HG02938 (cell line): Measurements from ENCODE around the gene EPM2AIP1.
A peak's percentile ranks its signal among the peaks of the same experiment; 100 is the strongest.
"Not testable (repeated sequence)": the region's sequence is repeated elsewhere in the genome, so short reads cannot be mapped to it uniquely, and the experiment has no call there.

Source experiments
- ATAC-seq: cut with Tn5 transposase; IDR thresholded peaks from one replicate; pipeline ENCODE4 v1.9.1; 2021; ENCODE audit warnings: mild to moderate bottlenecking, moderate library complexity; ENCODE audit not compliant: unreplicated experiment

EPM2AIP1 gene

GRCh38 chr3:36993326-36994283 is 674 bp upstream of the EPM2AIP1 start, which contains the start of gene MLH1:
Gene MLH1 (plus strand): TSS chr3:36993518. CDS start chr3:36993548, 30 bp downstream.
- peak; percentile 94 for ATAC-seq

- no peak for ATAC-seq
Observed at GRCh38 chr3:36991923-36992805, 767 bp downstream of the EPM2AIP1 start.

DNA sequence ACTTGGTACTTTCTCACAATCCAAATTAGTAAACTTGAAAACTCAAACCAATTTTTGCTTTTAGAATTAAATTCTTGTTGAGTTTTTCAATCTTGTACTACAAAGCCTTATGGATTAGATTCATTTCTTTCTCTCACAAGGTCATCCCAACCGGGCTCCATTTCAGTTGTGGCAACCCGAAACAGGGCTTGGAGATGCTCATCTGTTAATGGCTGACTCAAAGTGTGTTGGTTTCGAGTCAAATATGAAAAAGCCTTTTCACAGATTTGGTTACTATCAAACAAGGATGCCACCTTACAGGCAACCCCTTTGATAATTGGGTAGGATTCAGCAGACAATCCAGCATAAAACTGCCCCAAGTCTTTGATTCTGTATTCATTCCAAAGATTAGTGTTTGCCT is 1.8 kb downstream of the EPM2AIP1 start:
- no peak for ATAC-seq

DNA sequence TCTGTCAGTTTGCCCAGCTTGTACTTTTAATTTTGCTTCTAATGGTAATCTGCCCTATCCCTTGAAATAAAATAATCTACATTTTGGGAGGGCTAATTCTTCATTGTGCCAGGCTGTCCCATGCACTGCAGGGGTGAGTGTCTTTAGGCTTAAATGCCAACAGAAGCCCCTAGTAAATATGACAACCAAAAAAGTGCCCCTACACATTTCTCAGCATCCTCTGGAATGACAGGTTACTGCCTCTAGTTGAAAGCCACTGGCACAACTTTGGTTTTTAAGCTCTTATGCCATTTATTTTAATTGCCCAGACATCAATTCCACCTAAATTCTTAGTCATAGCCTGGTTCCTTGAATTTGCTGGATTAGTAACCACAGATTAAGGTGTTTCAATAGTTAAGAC is 3.4 kb downstream of the EPM2AIP1 start:
- ATAC-seq = no peak

GRCh38 chr3:36989005-36989404 is 3.9 kb downstream of the EPM2AIP1 start:
- ATAC-seq = no peak

DNA sequence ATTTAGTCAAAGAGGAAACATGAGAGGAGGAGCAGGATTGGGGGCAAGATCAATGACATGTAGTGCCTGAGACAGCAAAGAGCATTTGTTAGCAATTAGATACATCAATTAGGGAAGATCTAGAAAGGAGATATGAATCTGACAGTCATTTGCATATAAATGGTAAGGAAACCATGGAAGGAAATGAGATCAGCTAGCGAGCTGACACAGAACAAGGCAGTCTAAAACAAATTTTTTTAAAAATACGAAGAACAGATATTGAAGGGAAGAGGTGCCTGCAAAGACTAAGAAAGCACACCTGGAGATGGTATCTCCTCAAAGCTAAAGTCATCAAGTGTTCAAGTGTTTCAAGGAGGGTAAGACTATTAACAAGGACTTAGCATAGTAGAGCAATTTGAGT is 4.6 kb downstream of the EPM2AIP1 start:
- no peak for ATAC-seq

DNA sequence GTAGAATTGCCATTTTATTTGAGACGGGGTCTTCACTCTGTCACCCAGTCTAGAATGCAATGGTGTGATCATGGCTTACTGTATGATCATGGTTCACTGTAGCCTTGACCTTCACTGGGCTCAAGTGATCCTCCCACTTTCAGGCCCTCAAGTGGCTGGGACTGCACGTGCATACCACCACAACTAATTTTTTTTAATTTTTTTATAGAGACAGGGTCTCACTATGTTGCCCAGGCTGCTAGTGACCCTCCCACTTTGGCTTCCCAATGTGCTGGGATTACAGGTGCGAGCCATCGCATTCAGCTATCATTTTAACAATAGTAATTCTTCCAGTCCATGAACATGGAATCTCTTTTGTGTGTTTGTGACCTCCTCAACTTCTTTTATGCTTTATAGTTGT is 11.9 kb downstream of the EPM2AIP1 start:
- ATAC-seq = no peak

GRCh38 chr3:36973139-36973538 is 19.8 kb downstream of the EPM2AIP1 start:
- ATAC-seq = no peak

- no peak for ATAC-seq
Observed at GRCh38 chr3:36972163-36972562, 20.8 kb downstream of the EPM2AIP1 start.

GRCh38 chr3:36969540-36970432 is 23.1 kb downstream of the EPM2AIP1 start:
- peak; percentile 99 for ATAC-seq

DNA sequence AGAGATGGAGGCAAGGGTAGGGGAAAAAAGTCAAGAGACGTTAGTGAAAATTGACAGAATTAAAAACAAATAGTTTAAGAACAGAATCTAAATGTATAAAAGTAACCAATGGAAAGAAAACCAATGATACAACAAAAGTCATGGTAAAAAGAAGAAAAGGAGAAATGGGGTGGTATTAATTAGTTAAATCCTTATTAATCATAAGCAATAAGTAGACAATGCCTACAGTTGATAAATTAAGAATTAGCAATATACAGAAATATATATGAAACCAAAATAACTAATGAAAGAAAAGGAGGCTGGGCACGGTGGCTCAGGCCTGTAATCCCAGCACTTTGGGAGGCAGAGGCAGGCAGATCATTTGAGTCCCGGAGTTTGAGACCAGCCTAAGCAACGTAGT is 23.8 kb downstream of the EPM2AIP1 start:
- ATAC-seq = no peak

GRCh38 chr3:36965440-36965839 is 27.5 kb downstream of the EPM2AIP1 start:
- no peak for ATAC-seq

DNA sequence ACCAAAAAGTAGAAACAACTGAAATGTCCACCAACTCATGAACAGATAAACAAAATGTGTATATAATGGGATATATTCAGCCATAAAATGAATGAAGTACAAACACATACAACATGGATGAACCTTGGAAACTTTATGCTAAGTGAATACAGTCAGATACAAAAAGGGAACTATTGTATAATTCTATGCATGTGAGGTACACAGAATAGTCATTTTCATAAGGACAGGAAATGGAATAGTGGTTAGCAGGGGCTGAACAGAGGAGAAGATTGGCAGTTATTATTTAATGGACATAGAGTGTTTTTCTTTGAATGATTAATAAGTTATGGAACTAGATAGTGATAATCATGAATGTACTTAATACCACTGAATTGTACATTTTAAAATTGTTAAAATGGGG is 28.1 kb downstream of the EPM2AIP1 start:
- ATAC-seq = peak; percentile 59

DNA sequence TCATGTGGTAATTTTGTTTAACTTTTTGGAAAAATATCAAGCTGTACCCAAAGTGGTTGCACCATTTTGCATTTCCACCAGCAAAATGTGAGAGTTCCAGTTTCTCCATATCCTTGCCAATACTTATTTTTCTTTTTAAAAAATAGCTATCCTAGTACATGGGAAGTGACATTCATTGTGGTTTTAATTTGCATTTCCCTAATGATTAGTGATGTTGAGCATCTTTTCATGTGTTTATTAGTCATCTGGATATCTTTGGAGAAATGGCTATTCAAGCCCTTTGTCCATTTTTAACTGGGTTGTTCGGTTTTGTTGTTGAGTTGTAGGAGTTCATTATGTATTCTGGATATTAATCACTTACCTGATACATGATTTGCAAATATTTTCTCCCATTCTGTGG is 28.6 kb downstream of the EPM2AIP1 start:
- ATAC-seq = no peak

GRCh38 chr3:36963008-36963407 is 29.9 kb downstream of the EPM2AIP1 start:
- not testable (repeated sequence) for ATAC-seq

GRCh38 chr3:36960502-36960901 is 32.4 kb downstream of the EPM2AIP1 start:
- ATAC-seq = no peak

DNA sequence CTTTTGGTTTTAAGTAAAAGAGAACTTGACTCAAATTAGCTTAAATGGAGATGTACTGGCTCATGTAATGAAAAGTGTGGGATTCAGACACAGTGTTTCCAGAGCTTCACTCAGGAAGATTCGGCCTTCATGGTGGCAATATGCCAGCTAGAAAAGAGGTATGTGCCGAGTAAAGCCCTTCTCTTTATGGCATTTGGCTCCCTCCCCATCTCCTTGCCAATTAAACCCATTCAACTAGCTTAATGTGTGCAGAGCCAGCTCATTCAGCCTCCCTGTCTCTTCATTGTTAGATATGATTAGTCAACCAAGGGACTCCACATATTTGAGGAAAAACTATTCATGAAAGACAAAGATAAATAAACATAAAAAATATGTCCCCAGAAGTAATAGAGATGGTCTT is 33.1 kb downstream of the EPM2AIP1 start:
- no peak for ATAC-seq

DNA sequence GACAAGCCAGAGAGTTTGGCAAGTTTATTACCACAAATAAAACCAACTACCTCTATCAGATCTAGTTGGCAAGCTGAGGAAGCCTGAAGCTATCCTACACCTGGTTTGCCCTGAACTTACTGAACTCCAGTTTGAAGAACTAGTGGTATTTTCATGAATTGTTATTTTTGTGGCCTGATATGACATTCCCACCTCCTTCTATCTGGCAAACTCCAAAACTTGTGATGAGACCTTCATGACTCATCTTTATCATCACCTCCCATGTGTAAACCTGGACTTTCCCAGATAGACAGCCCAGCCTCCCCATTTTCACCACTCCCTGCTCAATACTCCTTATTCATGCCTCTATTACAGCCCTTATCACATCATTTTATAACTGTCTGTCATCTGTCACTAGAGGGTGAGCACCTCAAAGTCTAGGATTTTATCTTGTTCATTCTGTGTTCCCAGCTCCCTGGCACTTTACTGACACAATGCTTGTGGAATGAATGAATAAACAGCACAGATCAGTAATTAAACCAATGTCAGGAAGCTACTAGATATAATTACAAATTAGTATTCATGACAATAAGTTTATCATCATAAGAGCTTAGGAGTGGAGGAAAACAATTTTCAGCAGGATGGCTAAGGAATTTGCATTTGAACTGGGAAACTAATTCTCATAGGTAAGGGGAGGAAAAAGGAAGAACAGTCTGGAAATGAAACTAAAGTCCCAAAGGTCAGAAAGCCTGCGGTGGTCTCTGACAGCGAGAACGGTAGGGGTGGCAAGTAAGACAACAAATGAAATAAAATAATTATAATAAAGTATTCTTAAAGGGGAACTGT is 34.9 kb downstream of the EPM2AIP1 start:
- ATAC-seq = no peak

GRCh38 chr3:36957063-36957462 is 35.9 kb downstream of the EPM2AIP1 start:
- no peak for ATAC-seq

GRCh38 chr3:36956155-36956554 is 36.8 kb downstream of the EPM2AIP1 start:
- no peak for ATAC-seq
